Measurements from ENCODE around the gene DCAF10.

Gene DCAF10

GRCh38 chr9:37914701-37915358, 114.2 kb downstream of the DCAF10 start:
- DNase-seq = no peak
- no peak overlapping the region for H3K4me3 Mint-ChIP-seq
- H3K27ac Mint-ChIP-seq = no peak overlapping the region
- H3K4me1 Mint-ChIP-seq = no peaks in the 10 kb centered on the region
- no peaks in the 10 kb centered on the region for H3K36me3 Mint-ChIP-seq
- CTCF ChIA-PET = interaction anchor here (1.0 to 3.2 kb wide), 12 partner anchors 7 to 486 kb away, joined by 4 to 29 read pairs (median 5); partner anchors contain the start of gene SHB
- H3K9me3 Mint-ChIP-seq = no peaks in the 10 kb centered on the region
- H3K27me3 Mint-ChIP-seq = no peaks in the 10 kb centered on the region

- Mint-ChIP-seq H3K27ac (peak overlapping the region; percentile 37), H3K4me3 (no peak overlapping the region), H3K9me3 (no peaks in the 10 kb centered on the region), H3K4me1 (no peaks in the 10 kb centered on the region), H3K27me3 (peaks cover under 1% of the 10 kb centered on the region), H3K36me3 (no peaks in the 10 kb centered on the region)
- CTCF ChIA-PET = interaction anchor here (0.9 to 1.9 kb wide), 3 partner anchors 171 to 485 kb away, joined by 3 to 5 read pairs (median 4); no protein-coding TSS in a partner anchor
- no peak for DNase-seq
Observed at GRCh38 chr9:37915911-37916470, 115.4 kb downstream of the DCAF10 start.

- CTCF ChIA-PET = interaction anchor here (0.9 to 1.6 kb wide), 2 partner anchors 170 to 244 kb away, joined by 3 to 4 read pairs; no protein-coding TSS in a partner anchor
Observed at GRCh38 chr9:37916471-37917312, 116.1 kb downstream of the DCAF10 start.

More at GRCh38 chr9:37916471-37917312, 116.1 kb downstream of the DCAF10 start:
- H3K4me3 Mint-ChIP-seq = no peak overlapping the region
- no peaks in the 10 kb centered on the region for H3K4me1 Mint-ChIP-seq
- H3K36me3 Mint-ChIP-seq = no peaks in the 10 kb centered on the region
- DNase-seq = no peak
- peaks cover 3% of the 10 kb centered on the region for H3K27me3 Mint-ChIP-seq
- H3K9me3 Mint-ChIP-seq = no peaks in the 10 kb centered on the region
- no peak overlapping the region for H3K27ac Mint-ChIP-seq
